Hypothalamus (tissue), 51 donors: ENCODE results near the gene RPS27.
A peak's percentile ranks its signal among the peaks of the same experiment; 100 is the strongest.

Experiments used
- DNase-seq, 51 donors: peaks; one replicate each; lab custom pipeline; 2025; lab: John Stamatoyannopoulos, UW

The RPS27 gene

DNA sequence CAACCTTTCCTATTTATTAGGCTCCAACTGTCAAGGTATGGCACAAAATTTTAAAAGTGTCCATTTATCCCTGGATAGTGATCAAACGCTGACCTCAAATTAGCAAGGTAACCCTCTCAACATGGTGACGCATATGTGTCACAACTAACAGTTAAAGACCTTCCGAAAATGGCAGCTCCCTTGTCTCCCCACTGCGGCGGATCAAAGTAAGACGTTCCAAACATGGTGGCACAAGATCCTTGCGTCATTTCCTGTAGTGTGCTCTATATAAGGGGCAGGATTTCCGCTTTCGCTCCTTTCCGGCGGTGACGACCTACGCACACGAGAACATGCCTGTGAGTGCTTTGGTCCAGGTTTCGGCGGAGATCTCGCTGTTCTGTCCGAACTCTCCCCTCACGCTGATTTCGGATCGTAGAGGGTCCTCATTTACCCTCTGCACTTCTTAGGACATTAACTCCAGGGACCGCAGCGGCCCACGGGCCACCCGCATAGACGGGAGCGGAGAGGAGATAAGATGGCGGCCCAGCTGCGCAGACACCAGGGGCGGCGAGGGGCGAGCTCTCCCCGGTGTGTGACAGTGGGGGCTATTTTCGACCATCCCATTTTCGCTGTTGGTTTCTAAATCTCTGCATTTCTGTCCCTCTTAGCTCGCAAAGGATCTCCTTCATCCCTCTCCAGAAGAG, at the start of gene RPS27:
Gene RPS27, plus strand, starts transcription at position 295 of the 683 bp plus-strand sequence. Its CDS starts 35 bp downstream, at position 330.
- DNase-seq, result peak; percentile 22 to 97 (median 79)

DNA sequence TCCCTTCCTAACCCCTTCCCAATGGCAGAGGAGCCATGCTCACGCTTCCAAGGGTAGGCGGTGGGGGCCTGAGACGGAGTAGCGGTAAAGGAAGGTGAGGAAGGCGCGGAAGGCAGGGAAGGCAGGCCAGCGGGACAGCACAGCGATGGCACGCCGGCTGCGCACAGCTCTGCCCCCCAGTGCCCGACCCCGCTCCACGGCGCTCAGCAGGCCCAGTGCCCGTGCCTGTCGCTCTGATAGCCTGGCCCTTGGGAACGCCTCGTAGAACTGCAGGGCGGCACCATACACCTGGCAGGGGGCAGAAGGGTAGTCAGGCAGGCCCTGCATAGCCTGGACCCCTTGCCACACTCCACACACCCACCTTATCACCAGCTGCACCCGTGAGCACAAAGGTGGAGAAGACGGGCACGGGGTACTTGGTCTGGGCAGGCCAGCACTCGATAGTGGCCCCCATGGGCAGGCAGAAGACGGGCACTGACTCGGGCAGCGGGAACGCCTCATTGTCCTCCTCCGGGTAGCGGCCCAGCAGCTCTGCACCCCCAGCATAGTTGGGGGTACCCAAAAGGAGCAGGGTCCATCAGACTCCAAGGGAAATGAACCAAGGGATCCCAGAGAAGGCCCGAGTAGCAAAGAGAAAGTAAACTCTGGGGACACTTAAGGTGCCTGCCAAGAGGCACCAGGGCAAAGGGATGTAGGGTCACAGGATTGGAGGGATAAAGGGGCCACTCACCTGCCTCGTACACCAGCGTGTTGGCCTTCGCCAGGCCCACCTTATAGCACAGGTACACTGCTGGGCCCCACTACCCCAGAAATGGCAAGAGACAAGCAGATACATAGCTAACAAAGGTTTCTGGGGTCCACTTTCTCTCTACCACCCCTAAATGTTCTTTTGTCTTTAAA, 48.5 kb upstream of the RPS27 start:
- DNase-seq, result no peak

DNA sequence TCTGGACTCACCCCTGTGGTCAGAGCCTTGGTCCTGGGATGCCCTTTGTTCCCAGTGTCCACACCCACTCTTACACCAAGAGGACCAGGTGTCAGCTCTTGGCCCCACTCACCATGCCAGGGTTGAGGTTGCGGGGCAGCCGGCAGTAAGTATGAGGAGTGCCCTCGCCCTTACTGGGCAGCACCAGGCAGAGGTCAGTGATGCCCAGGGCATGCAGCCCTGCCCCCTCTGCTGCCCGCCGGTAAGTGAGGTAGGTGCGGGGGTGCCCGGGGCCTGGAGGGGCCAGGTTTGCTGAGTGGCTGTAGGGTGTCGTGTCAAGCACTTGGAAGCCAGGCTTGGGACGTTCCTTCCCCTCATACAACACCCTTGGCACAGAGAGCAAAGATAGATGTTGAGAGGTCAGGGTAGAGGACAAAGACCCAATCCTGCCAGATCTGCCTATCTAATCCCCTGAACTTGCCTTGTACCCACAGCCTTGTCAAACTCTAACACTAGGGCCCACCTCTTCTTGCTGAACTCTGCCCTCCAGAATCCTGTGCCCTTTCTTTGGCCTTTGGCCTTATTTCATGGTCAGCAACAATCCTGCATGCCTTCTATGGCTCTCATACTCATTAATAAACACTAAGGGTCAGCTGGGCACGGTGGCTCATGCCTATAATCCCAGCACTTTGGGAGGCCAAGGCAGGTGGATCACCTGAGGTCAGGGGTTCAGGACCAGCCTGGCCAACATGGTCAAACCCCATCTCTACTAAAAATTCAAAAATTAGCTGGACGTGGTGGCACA, 47.6 kb upstream of the RPS27 start:
- DNase-seq, result no peak

DNA sequence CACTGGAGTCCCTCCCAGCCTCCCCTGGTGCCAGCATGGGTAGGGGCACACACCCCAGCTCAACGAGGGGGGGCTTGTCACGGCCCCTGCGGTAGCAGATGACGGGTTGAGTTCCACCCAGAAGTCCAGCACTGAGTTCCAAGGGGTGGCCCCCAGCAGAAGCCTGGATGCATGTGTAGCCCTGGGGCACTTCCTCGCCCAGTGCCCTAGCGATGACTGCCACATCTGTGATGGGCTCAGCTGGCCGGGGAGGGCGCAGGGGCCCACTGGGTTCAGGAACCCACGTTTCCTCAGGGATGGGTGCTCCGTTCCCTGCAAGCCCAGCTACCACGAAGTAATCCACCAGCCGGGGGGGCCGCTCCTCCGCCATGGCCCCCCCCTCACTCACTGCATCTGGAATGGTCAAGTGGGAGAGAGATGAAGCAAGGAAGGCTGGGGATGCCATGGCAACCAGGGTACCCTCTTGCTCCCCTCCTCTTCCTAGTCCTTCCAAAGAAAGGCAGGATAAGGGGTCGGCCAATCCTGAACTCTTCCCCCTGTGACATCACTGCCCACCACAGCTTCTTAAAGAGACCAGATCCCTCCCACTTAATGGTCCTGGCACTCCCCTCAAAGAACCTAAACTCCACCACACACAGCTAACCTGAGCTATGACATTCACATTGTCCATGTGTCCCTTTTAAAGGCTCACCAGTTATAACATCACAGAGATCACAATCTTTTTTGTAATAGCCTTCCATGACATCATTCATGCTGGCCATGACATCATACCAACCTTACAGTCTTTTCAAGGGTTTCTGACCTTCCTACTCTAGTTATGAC, 46.3 kb upstream of the RPS27 start:
- no peak for DNase-seq

DNA sequence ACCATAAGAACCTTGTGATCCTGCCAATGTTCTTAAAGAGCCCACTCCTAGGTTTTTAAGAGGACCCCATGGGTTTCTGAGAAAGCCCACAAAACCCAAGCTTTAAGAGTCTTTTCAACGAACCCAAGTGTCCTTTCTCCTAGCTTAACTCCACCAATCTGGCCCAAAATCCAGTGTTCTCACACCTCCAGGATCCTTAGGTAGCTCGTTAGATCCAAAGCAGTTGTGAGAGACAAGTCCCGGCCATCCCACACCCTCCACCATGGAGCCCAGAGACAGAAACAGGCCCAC, 45.8 kb upstream of the RPS27 start:
- DNase-seq, result no peak

DNA sequence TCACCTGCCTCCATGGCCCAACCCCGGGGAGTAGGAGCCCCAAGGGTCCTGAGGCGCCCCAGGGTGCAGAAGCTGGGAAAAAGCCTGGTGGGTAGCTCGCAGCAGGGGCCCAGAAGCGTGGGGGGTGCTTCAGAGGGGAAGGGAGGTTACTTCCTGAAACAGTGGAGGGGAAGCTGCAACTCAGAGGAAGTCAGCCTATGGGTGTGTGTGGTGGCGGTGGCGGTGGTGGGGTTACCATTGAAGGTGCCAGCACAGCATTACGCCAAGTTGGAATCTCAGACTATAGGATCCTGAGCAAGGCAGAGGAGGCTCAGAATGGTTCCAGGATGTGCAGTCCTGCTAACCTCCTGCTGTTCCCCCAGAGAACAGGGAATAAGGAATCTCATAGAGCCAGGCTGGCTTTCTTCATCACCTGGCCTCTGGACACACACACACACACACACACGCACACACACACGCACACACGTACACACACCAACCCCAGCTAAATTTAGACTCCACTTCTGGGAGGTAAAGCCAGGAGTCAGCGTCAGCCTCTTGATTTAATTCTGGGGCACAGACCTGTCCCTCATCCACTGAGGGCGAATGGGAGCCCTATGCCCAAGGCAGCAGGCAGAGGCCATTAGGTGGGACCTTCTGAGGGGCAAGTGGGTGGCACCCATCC, 45.3 kb upstream of the RPS27 start:
- peak in 11 of 51 donors; percentile 20 to 45 (median 34) for DNase-seq

DNA sequence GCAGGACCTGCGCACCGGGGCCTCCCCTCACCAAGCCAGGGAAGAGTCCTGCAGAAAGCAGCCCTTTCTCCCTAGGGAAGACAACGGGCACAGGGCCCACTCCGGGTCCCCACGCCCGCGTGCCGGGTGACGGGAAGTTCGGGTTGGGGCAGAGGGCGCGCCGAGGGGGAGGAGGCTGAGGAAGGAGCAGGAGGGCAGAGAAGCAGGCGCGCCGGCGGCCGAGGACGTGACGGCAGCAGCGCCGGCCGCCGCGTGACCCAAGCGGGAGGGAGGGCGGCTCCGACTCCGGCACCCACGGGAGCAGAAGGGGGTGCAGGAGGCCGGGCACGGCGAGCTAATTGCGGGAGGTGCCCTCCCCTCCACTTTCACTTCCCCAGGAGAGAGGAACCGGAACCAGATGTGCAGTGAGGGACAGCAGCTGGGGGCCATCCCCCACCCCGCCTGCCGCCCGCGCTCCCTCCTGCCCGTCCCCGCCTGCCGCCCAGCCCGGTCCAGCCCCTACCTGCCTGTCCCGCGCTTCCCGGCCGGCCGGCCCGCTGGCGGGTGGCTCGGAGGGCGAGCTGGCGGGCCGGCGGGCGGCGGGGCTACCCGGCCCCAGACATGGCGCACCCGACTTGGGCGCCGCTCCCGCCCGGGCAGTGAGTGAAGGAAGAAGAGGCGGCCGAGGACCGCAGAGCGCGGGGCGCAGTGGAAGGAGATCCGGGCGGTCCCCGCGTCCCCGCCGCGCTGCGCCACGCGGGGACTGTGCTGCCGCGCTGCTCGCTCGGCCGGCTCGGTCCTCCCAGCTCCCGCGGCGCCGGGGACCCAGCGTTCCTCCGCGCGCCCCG, 44.6 kb upstream of the RPS27 start:
- peak in 49 of 51 donors; percentile 18 to 85 (median 70) for DNase-seq

DNA sequence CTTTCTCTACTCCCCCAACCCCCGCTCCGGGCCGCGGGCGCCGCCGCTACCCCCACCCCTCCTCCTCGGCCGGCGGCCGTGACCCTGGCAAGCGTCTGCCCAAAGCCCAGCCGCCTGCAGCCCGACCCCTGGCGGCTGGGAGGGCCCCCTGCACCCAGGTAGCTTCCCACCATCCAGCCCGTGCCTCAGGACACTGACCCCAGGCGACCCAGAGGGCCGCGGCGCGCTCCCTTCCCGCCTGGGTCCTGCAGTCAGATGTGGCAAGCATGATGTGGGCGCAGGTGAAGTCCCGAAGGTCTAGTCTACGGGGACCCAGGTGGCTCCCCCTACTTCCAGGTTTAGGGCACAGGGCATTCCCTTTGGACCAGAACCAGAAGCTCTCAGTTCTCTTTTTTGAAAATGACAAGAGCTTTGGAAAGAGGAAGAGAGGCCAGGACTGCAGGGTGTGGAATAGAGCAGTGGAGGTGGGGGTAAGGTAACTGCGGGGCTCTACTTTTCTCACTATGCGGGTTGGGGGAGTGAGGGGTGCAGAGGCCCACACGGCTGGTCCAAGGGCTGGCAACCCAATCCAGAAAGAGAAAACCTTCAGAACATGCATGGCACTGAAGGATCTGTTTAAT, 43.8 kb upstream of the RPS27 start, which contains the start of gene DENND4B:
Gene DENND4B, minus strand, starts transcription at position 97 of the 620 bp plus-strand sequence. CDS start 2,344 bp downstream, outside the sequence.
- peak; percentile 15 to 85 (median 67) for DNase-seq

DNA sequence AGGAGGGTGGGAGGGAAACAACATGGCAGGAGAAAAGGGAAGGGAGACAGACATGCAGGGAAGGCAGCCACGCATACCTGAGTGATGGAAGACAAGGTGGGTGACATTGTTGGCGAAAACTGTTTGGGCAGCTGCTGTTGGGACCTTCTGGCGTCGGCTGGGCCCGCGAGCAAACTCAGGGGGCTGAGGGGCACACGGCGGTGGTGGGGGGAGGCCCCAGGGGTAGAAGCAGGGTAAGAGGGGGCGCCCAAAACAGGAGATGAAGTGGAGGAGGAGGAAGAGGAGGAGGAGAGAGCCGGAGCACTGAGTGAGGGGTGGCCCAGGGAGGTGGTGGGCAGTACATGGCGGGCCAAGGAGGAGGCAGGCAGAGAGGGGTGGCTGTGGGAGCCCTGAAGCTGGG, 39.4 kb upstream of the RPS27 start:
- no peak for DNase-seq

DNA sequence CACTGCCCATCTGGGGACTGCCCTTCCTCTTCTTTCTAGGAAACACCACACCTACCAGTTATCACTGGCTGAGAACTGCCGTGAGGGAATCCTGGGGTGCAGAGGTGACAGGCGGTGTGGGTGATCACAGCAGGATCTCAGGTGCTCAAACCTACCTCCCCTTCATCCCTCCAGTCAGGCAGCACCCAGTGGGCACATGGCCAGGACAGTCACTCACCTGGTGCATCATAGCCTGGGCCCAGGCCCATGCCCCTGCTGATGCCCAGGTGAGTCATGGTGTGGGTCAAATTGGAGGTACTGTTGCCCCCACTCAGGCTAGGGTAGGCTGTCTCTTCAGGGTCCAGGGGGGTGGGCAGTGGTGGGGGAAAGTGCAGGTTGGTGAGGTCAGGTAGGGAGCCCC, 38.8 kb upstream of the RPS27 start:
- DNase-seq, result no peak

DNA sequence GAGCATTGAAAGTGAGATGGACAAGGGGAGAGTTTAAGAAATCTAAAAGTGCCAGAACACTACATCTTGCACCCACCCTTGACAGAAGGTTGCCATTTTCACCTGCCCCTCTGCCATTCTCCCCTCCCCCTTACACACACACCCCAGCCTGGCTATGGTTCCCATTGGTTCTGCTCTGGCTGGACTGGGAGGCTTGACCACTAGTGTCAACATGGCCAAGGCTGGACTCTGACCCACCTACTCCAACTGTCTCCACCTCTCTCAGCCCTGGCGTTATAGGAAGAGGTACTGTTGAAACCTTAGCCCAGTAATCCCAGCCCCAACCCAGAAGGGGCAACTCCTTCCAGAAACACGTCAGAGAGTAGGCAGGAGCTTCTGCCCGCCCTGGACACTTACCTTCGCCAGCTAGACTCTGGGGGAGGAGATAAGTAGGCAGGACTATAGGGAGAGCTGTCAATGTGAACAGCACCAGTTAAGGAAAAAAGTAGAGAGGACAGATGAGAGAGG, 36.6 kb upstream of the RPS27 start:
- no peak for DNase-seq

DNA sequence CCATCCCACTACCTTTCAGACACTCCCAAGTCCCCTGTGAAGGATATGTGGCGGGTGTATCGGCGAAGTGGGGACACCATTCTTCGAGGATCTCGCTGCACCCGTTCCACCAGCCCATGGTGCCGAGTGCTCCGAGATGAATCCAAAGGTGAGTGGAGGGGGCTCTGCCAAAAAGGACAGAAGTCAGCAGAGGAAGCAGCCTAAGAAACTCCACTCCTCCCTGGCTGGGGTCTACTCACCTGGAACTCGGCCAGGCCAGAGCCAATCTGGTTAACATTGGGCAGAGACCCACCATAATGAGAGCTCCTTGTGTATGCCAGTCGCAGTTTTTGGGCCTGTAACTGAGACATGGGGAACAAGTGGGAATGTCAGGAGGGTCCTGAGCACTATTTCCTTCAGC, 35.7 kb upstream of the RPS27 start:
- DNase-seq, result no peak

DNA sequence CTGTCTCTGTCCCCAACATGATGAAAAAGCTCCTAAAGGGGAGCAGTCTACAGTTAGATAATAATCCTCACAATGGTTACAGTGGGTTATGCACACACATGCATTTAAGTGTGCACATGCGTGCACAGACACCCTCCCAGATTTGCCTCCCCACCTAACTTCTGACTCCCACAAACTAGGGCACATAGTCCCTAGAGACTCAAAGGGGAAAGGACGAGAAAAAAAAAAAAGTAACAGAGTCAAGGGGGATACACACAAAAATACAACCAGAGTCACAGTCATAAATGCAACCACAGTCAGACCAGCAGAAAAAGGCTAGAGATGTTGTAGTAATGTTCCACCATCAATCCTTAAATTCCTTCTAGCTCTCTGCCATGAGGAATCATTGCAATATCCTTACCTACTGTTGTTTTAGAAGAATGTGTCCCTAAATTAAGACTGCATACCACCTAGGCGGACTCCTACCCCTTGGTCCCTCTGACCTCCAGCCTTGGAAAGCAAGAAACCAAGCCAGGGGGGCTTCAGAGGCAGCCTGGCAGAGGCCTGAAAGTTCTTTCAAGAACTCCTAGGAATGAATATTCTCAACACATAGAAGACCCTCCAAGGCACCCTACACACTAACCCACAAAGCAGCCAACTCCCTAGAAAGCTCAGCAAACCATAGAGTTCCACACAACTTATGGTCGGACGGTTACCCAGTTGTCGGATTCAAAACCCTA, 33.4 kb upstream of the RPS27 start:
- DNase-seq, result no peak

DNA sequence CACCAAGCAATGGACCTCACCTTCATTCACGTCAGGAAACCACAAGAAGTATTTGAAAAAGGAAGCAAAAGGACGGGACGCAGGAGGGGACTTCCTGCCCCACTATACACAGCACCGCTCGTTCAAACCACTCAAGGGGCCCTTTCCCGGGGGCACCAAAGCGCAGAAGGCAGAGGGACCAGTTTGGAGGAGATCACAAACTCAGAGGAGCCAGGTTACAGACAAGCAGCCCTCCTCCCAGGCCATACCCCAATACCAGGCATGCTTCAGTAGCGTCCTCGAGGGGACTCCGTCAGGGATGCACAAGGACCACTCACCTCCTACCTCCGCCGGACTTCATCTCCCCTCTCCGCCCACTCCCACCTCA, 32.8 kb upstream of the RPS27 start:
- peak in 3 of 51 donors; percentile 48 to 71 (median 63) for DNase-seq

DNA sequence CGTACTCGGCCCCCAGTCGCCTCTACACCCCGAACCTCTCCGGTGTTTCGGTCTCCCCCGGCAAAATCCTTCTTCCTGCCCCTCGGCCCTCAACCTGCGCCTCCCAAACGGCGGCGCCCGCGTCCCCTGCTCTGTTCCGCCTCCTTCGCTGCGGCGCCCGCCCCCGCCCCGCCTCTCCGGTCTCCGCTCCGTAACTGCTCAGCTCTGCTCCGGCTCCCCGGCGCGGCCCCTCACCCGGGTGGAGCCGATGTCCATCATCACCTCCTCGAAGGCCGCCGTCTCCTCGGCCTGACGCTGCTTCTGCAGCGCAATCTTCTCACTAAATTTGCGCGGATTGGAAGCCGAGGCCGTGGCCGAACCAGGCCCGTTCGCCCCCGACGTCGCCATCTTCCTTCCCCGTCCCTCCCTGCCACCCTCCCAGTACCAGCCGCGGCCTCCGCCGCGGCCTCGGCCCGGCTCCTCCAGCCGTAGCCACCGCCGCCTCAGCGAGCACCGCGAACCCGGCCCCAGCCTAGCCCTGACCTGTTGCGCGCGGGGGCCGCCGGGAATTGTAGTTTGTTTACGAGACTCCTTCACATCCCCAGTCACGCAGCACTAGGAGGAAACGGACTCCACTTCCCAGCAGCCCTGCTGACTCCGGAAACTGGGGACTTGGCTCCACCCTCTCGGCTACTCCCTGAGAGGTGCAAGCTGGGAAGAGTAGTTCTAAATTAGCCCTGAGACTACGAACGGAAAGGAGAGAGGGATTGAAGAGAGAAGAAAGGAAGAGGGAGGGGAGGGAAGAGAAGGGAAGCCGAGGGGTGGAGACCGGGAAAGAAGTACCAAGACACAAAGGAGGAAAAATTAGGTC, 32.2 kb upstream of the RPS27 start, which contains the start of gene CRTC2:
Gene CRTC2, minus strand, starts transcription at position 502 of the 850 bp plus-strand sequence. Its CDS starts 115 bp downstream, at position 387.
- DNase-seq, result peak; percentile 66 to 99 (median 97)

DNA sequence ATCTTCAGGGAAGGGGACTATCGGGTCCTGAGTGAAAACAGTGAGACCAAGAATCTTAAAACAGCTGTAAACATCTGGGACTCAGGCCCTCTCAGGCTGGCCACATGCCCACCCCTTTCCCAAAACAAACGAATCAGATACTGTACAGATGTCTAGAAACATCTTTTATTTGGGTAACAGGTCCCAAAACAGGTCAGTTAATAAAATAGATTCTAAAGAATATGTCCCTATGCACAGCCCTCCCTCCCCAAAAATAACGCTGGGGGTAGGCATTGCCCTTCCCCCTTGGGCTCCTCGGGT, 31.7 kb upstream of the RPS27 start:
- no peak for DNase-seq

DNA sequence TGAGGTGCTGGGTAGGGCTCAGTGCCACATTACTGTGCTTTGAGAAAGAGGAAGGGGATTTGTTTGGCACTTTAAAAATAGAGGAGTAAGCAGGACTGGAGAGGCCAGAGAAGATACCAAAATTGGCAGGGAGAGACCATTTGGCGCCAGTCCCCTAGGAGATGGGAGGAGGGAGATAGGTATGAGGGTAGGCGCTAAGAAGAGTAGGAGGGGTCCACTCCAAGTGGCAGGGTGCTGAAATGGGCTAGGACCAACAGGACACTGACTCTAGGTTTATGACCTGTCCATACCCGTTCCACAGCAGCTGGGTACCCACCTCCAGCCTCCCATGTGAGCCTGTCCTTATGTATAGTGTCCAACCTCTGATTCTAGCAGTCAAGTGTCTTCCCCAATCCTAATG, 31.1 kb upstream of the RPS27 start:
- no peak for DNase-seq
